Measurements from ENCODE around the gene IL1RAPL2. TPM values are rescaled to one million over a fixed set of nuclear protein-coding genes. Genes with fewer than 3 reads are reported as not detected.

Gene IL1RAPL2
- total and polyA plus RNA-seq, 2 of the 8 experiments (the other 6 are each of a cell fraction or from before 2014, with no cell fraction given) = 0.20 to 1.3 TPM

- Histone ChIP-seq H2BK15ac (ENCODE audit: low read length) (no peak overlapping the region), H2BK12ac (ENCODE audit: low read depth, low read length) (no peak overlapping the region), H2BK20ac (ENCODE audit: low read length) (no peak overlapping the region), H4K8ac (ENCODE audit: extremely low read depth, insufficient read depth, low read length) (no peak overlapping the region), H3K79me1 (ENCODE audit: low read depth, low read length) (no peaks in the 10 kb centered on the region), H3K79me2 (ENCODE audit: control insufficient read depth in 1 of 2, insufficient read depth in 2 of 2, low read length in 2 of 2) (no peaks in the 10 kb centered on the region), H3K4ac (replicated peaks; ENCODE audit: insufficient read length, low read depth, low read length) (no peak overlapping the region), H3K36me3 (ENCODE audit: control insufficient read depth in 2 of 4, insufficient read depth in 4 of 4, low read length in 3 of 4) (no peaks in the 10 kb centered on the region), H4K91ac (replicated peaks; ENCODE audit: insufficient read length, low read length) (no peak overlapping the region), H3K9me3 (ENCODE audit: insufficient read depth in 2 of 2, low read depth in 1 of 2, low read length in 1 of 2) (no peaks in the 10 kb centered on the region), H3K18ac (ENCODE audit: extremely low read depth, low read length) (no peak overlapping the region), H3K4me1 (replicated peaks in 1 of 4; ENCODE audit: control insufficient read depth in 3 of 4, insufficient read depth in 4 of 4, low read length in 3 of 4) (no peaks in the 10 kb centered on the region), H3K14ac (ENCODE audit: insufficient read length) (no peak overlapping the region), H3K56ac (replicated peaks; ENCODE audit: insufficient read length, low read depth, low read length) (no peak overlapping the region), H3K23me2 (ENCODE audit: low read depth, low read length) (no peaks in the 10 kb centered on the region), H3K4me3 (ENCODE audit: extremely low read depth in 1 of 4, insufficient read depth in 2 of 4, low read depth in 3 of 4, low read length in 4 of 4) (no peak overlapping the region), H3K27ac (ENCODE audit: low read depth, low read length) (no peak overlapping the region), H2BK120ac (replicated peaks; ENCODE audit: low read depth, low read length) (no peak overlapping the region), H3K4me2 (ENCODE audit: insufficient read depth in 1 of 2, low read depth in 2 of 2, low read length in 2 of 2) (no peak overlapping the region), H3K27me3 (replicated peaks in 1 of 4; ENCODE audit: control insufficient read depth in 3 of 4, extremely low read depth in 1 of 4, insufficient read depth in 3 of 4, low read length in 3 of 4) (no peaks in the 10 kb centered on the region), H4K20me1 (replicated peaks in 1 of 2; ENCODE audit: control insufficient read depth in 1 of 2, insufficient read depth in 2 of 2, low read length in 2 of 2) (no peaks in the 10 kb centered on the region), H3K23ac (ENCODE audit: insufficient read length) (no peak overlapping the region), H2AFZ (ENCODE audit: low read length) (no peak overlapping the region), H2BK5ac (ENCODE audit: low read depth, low read length) (no peak overlapping the region), H2AK5ac (ENCODE audit: low read depth, low read length) (no peak overlapping the region), H4K5ac (ENCODE audit: insufficient read length, low read depth, low read length) (no peak overlapping the region), H3K9ac (replicated peaks in 1 of 4; ENCODE audit: extremely low read depth in 1 of 4, low read depth in 3 of 4, low read length in 3 of 4) (no peak overlapping the region)
- no peak for FAIRE-seq
- no peak for TF ChIP-seq TCF12 (IDR thresholded peaks at IDR 0.05; ENCODE audit: low read depth, low read length)
- no peak for TF ChIP-seq CREB1 (IDR thresholded peaks at IDR 0.05)
- no peak for TF ChIP-seq RBBP5 (IDR thresholded peaks at IDR 0.05; ENCODE audit: borderline replicate concordance, low read depth, low read length)
- TF ChIP-seq SAP30 (IDR thresholded peaks at IDR 0.05; ENCODE audit: insufficient read depth, insufficient replicate concordance, low read length) = no peak
- TF ChIP-seq SP2 (IDR thresholded peaks at IDR 0.05; ENCODE audit: low read length) = no peak
- TF ChIP-seq PHF8 (conservative IDR thresholded peaks at IDR 0.05; ENCODE audit: low read depth, low read length) = no peak
- no peak for TF ChIP-seq HDAC6 (IDR thresholded peaks at IDR 0.05; ENCODE audit: low read depth, low read length)
- TF ChIP-seq USF2 (IDR thresholded peaks at IDR 0.05; ENCODE audit: low read length) = no peak
- TF ChIP-seq EP300 (IDR thresholded peaks at IDR 0.05; ENCODE audit: borderline replicate concordance in 1 of 2, low read depth in 2 of 2, low read length in 2 of 2) = no peak
- no peak for TF ChIP-seq EZH2 (IDR thresholded peaks at IDR 0.05; ENCODE audit: low read depth, low read length, severe bottlenecking)
- TF ChIP-seq BRCA1 (IDR thresholded peaks at IDR 0.05; ENCODE audit: low read depth, low read length) = no peak
- no peak for TF ChIP-seq GTF2F1 (IDR thresholded peaks at IDR 0.05; ENCODE audit: borderline replicate concordance, low read depth, low read length)
- no peak for TF ChIP-seq EGR1 (IDR thresholded peaks at IDR 0.05; ENCODE audit: borderline replicate concordance, low read depth, low read length)
- TF ChIP-seq MAFK (IDR thresholded peaks at IDR 0.05; ENCODE audit: low read depth, low read length) = no peak
- CTCF ChIA-PET (ENCODE audit: partially characterized antibody) = no interaction called here
- 100% methylated on average over 1 of the region's 1 CpG; no CpG with 5 or more reads in 1 of the 2 experiments for WGBS, 2 experiments (ENCODE audit: extremely low coverage in 1 of 2, insufficient coverage in 1 of 2, insufficient read length in 1 of 2, insufficient replicate concordance in 2 of 2, low coverage in 1 of 2, low lambda C conversion rate in 2 of 2, missing lambda C conversion rate in 1 of 2)
- no peak for DNase-seq (ENCODE audit: low read depth in 1 of 2, low spot score in 2 of 2)
- POLR2A ChIA-PET (ENCODE audit: partially characterized antibody) = no interaction called here
Measured at GRCh38 chrX:105266456-105266855, 700.5 kb downstream of the IL1RAPL2 start.

Measured in H1 (cell line).